Measurements from ENCODE around the gene NT5DC2. TPM values are rescaled to one million over a fixed set of nuclear protein-coding genes. Genes with fewer than 3 reads are reported as not detected.

Gene NT5DC2
- total and polyA plus RNA-seq, 2 of the 8 experiments (the other 6 are each of a cell fraction or from before 2014, with no cell fraction given), result 331 to 477 TPM

GRCh38 chr3:52502808-52503350 lies 30.8 kb downstream of the NT5DC2 start:
- Histone ChIP-seq H2AK5ac (ENCODE audit: low read depth, low read length) (no peak overlapping the region), H3K4me2 (ENCODE audit: insufficient read depth in 1 of 2, low read depth in 2 of 2, low read length in 2 of 2) (no peak overlapping the region), H3K79me2 (ENCODE audit: control insufficient read depth in 1 of 2, insufficient read depth in 2 of 2, low read length in 2 of 2) (no peaks in the 10 kb centered on the region), H3K4ac (replicated peaks; ENCODE audit: insufficient read length, low read depth, low read length) (no peak overlapping the region), H4K8ac (ENCODE audit: extremely low read depth, insufficient read depth, low read length) (no peak overlapping the region), H2BK20ac (ENCODE audit: low read length) (no peak overlapping the region), H2BK120ac (replicated peaks; ENCODE audit: low read depth, low read length) (no peak overlapping the region), H3K56ac (replicated peaks; ENCODE audit: insufficient read length, low read depth, low read length) (no peak overlapping the region), H4K20me1 (replicated peaks in 1 of 2; ENCODE audit: control insufficient read depth in 1 of 2, insufficient read depth in 2 of 2, low read length in 2 of 2) (no peaks in the 10 kb centered on the region), H3K4me3 (ENCODE audit: extremely low read depth in 1 of 4, insufficient read depth in 2 of 4, low read depth in 3 of 4, low read length in 4 of 4) (no peak overlapping the region), H3K9me3 (ENCODE audit: insufficient read depth in 2 of 2, low read depth in 1 of 2, low read length in 1 of 2) (no peaks in the 10 kb centered on the region), H4K91ac (replicated peaks; ENCODE audit: insufficient read length, low read length) (no peak overlapping the region), H3K27me3 (replicated peaks in 1 of 4; ENCODE audit: control insufficient read depth in 3 of 4, extremely low read depth in 1 of 4, insufficient read depth in 3 of 4, low read length in 3 of 4) (no peaks in the 10 kb centered on the region; a peak in 1 of 7 replicates), H3K18ac (ENCODE audit: extremely low read depth, low read length) (no peak overlapping the region), H3K9ac (replicated peaks in 1 of 4; ENCODE audit: extremely low read depth in 1 of 4, low read depth in 3 of 4, low read length in 3 of 4) (no peak overlapping the region), H3K79me1 (ENCODE audit: low read depth, low read length) (no peaks in the 10 kb centered on the region), H2BK5ac (ENCODE audit: low read depth, low read length) (no peak overlapping the region), H4K5ac (ENCODE audit: insufficient read length, low read depth, low read length) (no peak overlapping the region), H3K23ac (ENCODE audit: insufficient read length) (no peak overlapping the region), H3K14ac (ENCODE audit: insufficient read length) (no peak overlapping the region), H3K27ac (ENCODE audit: low read depth, low read length) (no peak overlapping the region), H2AFZ (ENCODE audit: low read length) (no peak overlapping the region), H3K36me3 (ENCODE audit: control insufficient read depth in 2 of 4, insufficient read depth in 4 of 4, low read length in 3 of 4) (no peaks in the 10 kb centered on the region), H2BK12ac (ENCODE audit: low read depth, low read length) (no peak overlapping the region), H3K23me2 (ENCODE audit: low read depth, low read length) (no peaks in the 10 kb centered on the region), H3K4me1 (replicated peaks in 1 of 4; ENCODE audit: control insufficient read depth in 3 of 4, insufficient read depth in 4 of 4, low read length in 3 of 4) (peaks cover 0 to 9% (median 5%) of the 10 kb centered on the region in 4 experiments; a peak in 4 of 7 replicates), H2BK15ac (ENCODE audit: low read length) (no peak overlapping the region)
- ChIA-PET POLR2A (ENCODE audit: partially characterized antibody) (interaction anchor here (1.0 to 2.1 kb wide), 3 partner anchors 12 to 33 kb away, joined by 3 to 6 read pairs (median 3); partner anchors contain the start of gene UQCC5), CTCF (ENCODE audit: partially characterized antibody) (interaction anchor here (1.5 to 2.9 kb wide), 5 partner anchors 9 to 56 kb away, joined by 3 to 13 read pairs (median 9); no protein-coding TSS in a partner anchor)
- FAIRE-seq, result no peak
- 92% methylated on average over 11 of the region's 11 CpGs; no CpG with 5 or more reads in 1 of the 2 experiments for whole genome bisulfite sequencing, 2 experiments (ENCODE audit: extremely low coverage in 1 of 2, insufficient coverage in 1 of 2, insufficient read length in 1 of 2, insufficient replicate concordance in 2 of 2, low coverage in 1 of 2, low lambda C conversion rate in 2 of 2, missing lambda C conversion rate in 1 of 2)
- DNase-seq (ENCODE audit: low read depth in 1 of 2, low spot score in 2 of 2), result no peak
